ENCODE measurements around the gene PLCG2.
"Not testable (repeated sequence)": the region's sequence is repeated elsewhere in the genome, so short reads cannot be mapped to it uniquely, and the experiment has no call there.

The PLCG2 gene

GRCh38 chr16:81921085-81921814 lies 142.2 kb downstream of the PLCG2 start:
- no peak for DNase-seq

- no peak for DNase-seq
These were observed 142.9 kb downstream of the PLCG2 start for GRCh38 chr16:81921843-81922584.

GRCh38 chr16:81923296-81923695 lies 144.2 kb downstream of the PLCG2 start:
- DNase-seq, result no peak

GRCh38 chr16:81925016-81925415 lies 145.9 kb downstream of the PLCG2 start:
- DNase-seq, result no peak

- DNase-seq, result no peak
These were observed 146.9 kb downstream of the PLCG2 start for GRCh38 chr16:81926036-81926435.

- DNase-seq, result no peak
These were observed 148.6 kb downstream of the PLCG2 start for GRCh38 chr16:81927561-81928185.

GRCh38 chr16:81928271-81928918 lies 149.3 kb downstream of the PLCG2 start:
- DNase-seq, result no peak

- DNase-seq, result no peak
These were observed 149.9 kb downstream of the PLCG2 start for GRCh38 chr16:81928975-81929374.

GRCh38 chr16:81929841-81930240 lies 150.8 kb downstream of the PLCG2 start:
- no peak for DNase-seq

GRCh38 chr16:81931927-81932326 lies 152.8 kb downstream of the PLCG2 start:
- no peak for DNase-seq

- DNase-seq, result no peak
These were observed 153.6 kb downstream of the PLCG2 start for GRCh38 chr16:81932668-81933067.

GRCh38 chr16:81933361-81933760 lies 154.3 kb downstream of the PLCG2 start:
- no peak for DNase-seq

- DNase-seq, result not testable (repeated sequence)
These were observed 155.6 kb downstream of the PLCG2 start for GRCh38 chr16:81934711-81935110.

- no peak for DNase-seq
These were observed 157.3 kb downstream of the PLCG2 start for GRCh38 chr16:81936209-81937000.

- no peak for DNase-seq
These were observed 158.4 kb downstream of the PLCG2 start for GRCh38 chr16:81937305-81938038.

GRCh38 chr16:81938326-81939163 lies 159.5 kb downstream of the PLCG2 start:
- DNase-seq, result no peak

- DNase-seq, result no peak
These were observed 160.3 kb downstream of the PLCG2 start for GRCh38 chr16:81939164-81940056.

GRCh38 chr16:81940781-81941560 lies 161.9 kb downstream of the PLCG2 start:
- DNase-seq, result peak; percentile 73

GRCh38 chr16:81942007-81942601 lies 163.0 kb downstream of the PLCG2 start:
- no peak for DNase-seq
